ENCODE data around the gene GAS6.

- TF ChIP-seq CTCF (conservative IDR thresholded peaks at IDR 0.05 in 1 of 2, IDR thresholded peaks at IDR 0.05 in 1 of 2; ENCODE audit: low read depth in 1 of 2, low read length in 2 of 2) (no peak), EZH2 (IDR thresholded peaks at IDR 0.05; ENCODE audit: low read length, missing control alignments) (no peak)
These were observed 14.3 kb downstream of the GAS6 start for GRCh38 chr13:113849546-113849945.
